Measurements from ENCODE around the gene CAPS2. TPM values are rescaled to one million over a fixed set of nuclear protein-coding genes. Genes with fewer than 3 reads are reported as not detected.

The CAPS2 gene
- total RNA-seq, 2 experiments from 2014 or later = not detected

DNA sequence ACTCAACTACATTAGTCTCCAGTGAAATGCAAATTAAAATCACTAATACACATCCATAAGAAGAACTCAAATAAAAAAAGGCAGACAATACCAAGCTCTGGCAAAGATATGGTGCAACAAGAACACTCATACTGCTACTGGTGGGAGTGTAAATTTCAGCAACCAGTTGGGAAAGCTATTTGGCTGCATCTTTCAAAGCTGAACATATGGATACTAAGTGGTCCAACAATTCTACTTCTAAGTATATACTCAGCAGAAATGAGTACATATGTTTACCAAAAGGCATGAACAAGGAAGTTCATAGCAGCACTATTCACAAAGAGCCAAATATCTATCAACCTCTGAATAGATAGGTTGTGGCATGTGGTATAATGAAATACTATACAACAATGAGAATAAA is 27.3 kb downstream of the CAPS2 start:
- Histone ChIP-seq H3K9me3 (ENCODE audit: low read length) (no peaks in the 10 kb centered on the region), H3K4me2 (ENCODE audit: low read length) (no peak overlapping the region), H3K79me2 (ENCODE audit: insufficient read depth, low read depth, low read length) (no peaks in the 10 kb centered on the region), H2AFZ (ENCODE audit: low read length) (no peak overlapping the region), H3K9me2 (ENCODE audit: insufficient read depth, low read length) (no peaks in the 10 kb centered on the region), H3K4me1 (ENCODE audit: insufficient read depth, low read length, poor library complexity, severe bottlenecking) (no peaks in the 10 kb centered on the region), H3K36me3 (ENCODE audit: insufficient read depth, low read length) (no peaks in the 10 kb centered on the region), H4K20me1 (ENCODE audit: insufficient read depth, low read length) (no peaks in the 10 kb centered on the region), H3K27ac (ENCODE audit: low read depth, low read length, poor library complexity, severe bottlenecking) (no peak overlapping the region), H3K4me3 (ENCODE audit: low read depth, low read length, poor library complexity, severe bottlenecking) (no peak overlapping the region)
- no peak for DNase-seq (ENCODE audit: low spot score)
- CTCF ChIA-PET (ENCODE audit: unreplicated experiment) = no interaction called here
- BruUV-seq (replicated peaks) = no TSS peak
- no peak for TF ChIP-seq EZH2phosphoT487 (IDR thresholded peaks at IDR 0.05; ENCODE audit: borderline replicate concordance, low read depth, low read length)
- TF ChIP-seq, protein P1, sequence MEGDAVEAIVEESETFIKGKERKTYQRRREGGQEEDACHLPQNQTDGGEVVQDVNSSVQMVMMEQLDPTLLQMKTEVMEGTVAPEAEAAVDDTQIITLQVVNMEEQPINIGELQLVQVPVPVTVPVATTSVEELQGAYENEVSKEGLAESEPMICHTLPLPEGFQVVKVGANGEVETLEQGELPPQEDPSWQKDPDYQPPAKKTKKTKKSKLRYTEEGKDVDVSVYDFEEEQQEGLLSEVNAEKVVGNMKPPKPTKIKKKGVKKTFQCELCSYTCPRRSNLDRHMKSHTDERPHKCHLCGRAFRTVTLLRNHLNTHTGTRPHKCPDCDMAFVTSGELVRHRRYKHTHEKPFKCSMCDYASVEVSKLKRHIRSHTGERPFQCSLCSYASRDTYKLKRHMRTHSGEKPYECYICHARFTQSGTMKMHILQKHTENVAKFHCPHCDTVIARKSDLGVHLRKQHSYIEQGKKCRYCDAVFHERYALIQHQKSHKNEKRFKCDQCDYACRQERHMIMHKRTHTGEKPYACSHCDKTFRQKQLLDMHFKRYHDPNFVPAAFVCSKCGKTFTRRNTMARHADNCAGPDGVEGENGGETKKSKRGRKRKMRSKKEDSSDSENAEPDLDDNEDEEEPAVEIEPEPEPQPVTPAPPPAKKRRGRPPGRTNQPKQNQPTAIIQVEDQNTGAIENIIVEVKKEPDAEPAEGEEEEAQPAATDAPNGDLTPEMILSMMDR (conservative IDR thresholded peaks at IDR 0.05; ENCODE audit: low read length) = no peak
- POLR2A ChIA-PET = no interaction called here
- intact Hi-C loops (cut with micrococcal nuclease; ENCODE audit: unreplicated experiment) = no loop called here

DNA sequence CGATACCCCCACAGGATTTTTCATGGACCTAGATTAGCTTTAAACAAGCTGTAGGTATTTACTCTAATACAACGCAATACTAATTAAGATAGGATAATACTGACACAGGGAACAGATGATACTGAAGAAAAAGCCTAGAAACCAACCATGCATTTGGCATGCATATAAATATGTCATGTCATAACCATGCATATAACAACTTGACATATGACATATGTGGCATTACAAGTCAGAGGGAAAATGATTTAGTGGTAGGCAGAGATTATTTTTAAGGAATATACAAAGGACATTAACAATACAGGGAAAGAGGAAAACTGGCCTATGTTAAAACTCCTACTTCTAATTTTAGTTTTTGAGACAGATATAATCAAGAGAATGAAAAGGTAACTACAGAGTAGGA is 27.9 kb downstream of the CAPS2 start:
- intact Hi-C loops (cut with micrococcal nuclease; ENCODE audit: unreplicated experiment) = no loop called here
- Histone ChIP-seq H3K79me2 (ENCODE audit: insufficient read depth, low read depth, low read length) (no peaks in the 10 kb centered on the region), H3K36me3 (ENCODE audit: insufficient read depth, low read length) (no peaks in the 10 kb centered on the region), H3K4me3 (ENCODE audit: low read depth, low read length, poor library complexity, severe bottlenecking) (no peak overlapping the region), H3K9me3 (ENCODE audit: low read length) (no peaks in the 10 kb centered on the region), H3K27ac (ENCODE audit: low read depth, low read length, poor library complexity, severe bottlenecking) (no peak overlapping the region), H3K9me2 (ENCODE audit: insufficient read depth, low read length) (no peaks in the 10 kb centered on the region), H3K4me1 (ENCODE audit: insufficient read depth, low read length, poor library complexity, severe bottlenecking) (no peaks in the 10 kb centered on the region), H4K20me1 (ENCODE audit: insufficient read depth, low read length) (no peaks in the 10 kb centered on the region), H3K4me2 (ENCODE audit: low read length) (no peak overlapping the region), H2AFZ (ENCODE audit: low read length) (no peak overlapping the region)
- BruUV-seq (replicated peaks) = no TSS peak
- DNase-seq (ENCODE audit: low spot score) = no peak
- no peak for TF ChIP-seq EZH2phosphoT487 (IDR thresholded peaks at IDR 0.05; ENCODE audit: borderline replicate concordance, low read depth, low read length)
- TF ChIP-seq, protein P1 (conservative IDR thresholded peaks at IDR 0.05; ENCODE audit: low read length) = no peak
- ChIA-PET CTCF (ENCODE audit: unreplicated experiment) (no interaction called here), POLR2A (interaction anchor here (0.8 kb wide), 1 partner anchor 11 kb away, joined by 4 read pairs; no protein-coding TSS in a partner anchor)

DNA sequence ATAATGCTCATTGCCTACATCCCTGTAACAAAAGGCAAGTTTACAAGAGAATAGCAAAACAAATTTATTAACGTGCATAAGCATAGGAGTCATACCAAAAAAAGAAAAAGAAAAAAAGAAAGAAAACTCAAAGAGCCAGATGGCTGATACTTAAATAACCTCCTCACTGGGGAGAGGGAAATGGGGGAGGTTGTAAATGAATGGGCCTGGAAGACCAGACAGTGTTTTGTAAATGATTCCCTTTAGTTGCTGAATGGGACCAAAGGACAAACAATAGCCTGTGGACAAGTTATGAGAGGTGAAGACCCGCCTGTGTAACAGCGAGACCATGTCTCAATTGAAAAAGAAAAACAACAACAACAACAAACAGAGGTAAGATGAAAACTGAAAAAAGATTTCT is 35.3 kb downstream of the CAPS2 start:
- Histone ChIP-seq H3K4me3 (ENCODE audit: low read depth, low read length, poor library complexity, severe bottlenecking) (no peak overlapping the region), H3K4me2 (ENCODE audit: low read length) (no peak overlapping the region), H2AFZ (ENCODE audit: low read length) (no peak overlapping the region), H3K79me2 (ENCODE audit: insufficient read depth, low read depth, low read length) (no peaks in the 10 kb centered on the region), H3K36me3 (ENCODE audit: insufficient read depth, low read length) (no peaks in the 10 kb centered on the region), H4K20me1 (ENCODE audit: insufficient read depth, low read length) (no peaks in the 10 kb centered on the region), H3K27ac (ENCODE audit: low read depth, low read length, poor library complexity, severe bottlenecking) (no peak overlapping the region), H3K9me3 (ENCODE audit: low read length) (no peaks in the 10 kb centered on the region), H3K9me2 (ENCODE audit: insufficient read depth, low read length) (no peaks in the 10 kb centered on the region), H3K4me1 (ENCODE audit: insufficient read depth, low read length, poor library complexity, severe bottlenecking) (no peaks in the 10 kb centered on the region)
- TF ChIP-seq EZH2phosphoT487 (IDR thresholded peaks at IDR 0.05; ENCODE audit: borderline replicate concordance, low read depth, low read length) = no peak
- TF ChIP-seq, protein P1 (conservative IDR thresholded peaks at IDR 0.05; ENCODE audit: low read length) = no peak
- intact Hi-C loops (cut with micrococcal nuclease; ENCODE audit: unreplicated experiment) = no loop called here
- BruUV-seq (replicated peaks) = no TSS peak
- CTCF ChIA-PET (ENCODE audit: unreplicated experiment) = no interaction called here
- POLR2A ChIA-PET = interaction anchor here (0.5 kb wide), 1 partner anchor 75 kb away, joined by 3 read pairs; no protein-coding TSS in a partner anchor
- DNase-seq (ENCODE audit: low spot score) = no peak

Measured in OCI-LY7 (cell line).